SU-DHL-6 (cell line): ENCODE data around the gene FAM181B.

Experiments
- H2AFZ ChIP-seq: fragments of 200-600 bp; sonication (generic); 2 replicates; pipeline ENCODE4 v1.6.1; 2014; ENCODE audit warnings: low read depth, mild to moderate bottlenecking, moderate library complexity, mixed read lengths, antibody characterized with exemption, low read length; ENCODE audit not compliant: severe bottlenecking
- H3F3A ChIP-seq: fragments of 200-600 bp; shearing (Covaris generic); 2 replicates; pipeline ENCODE4 v1.6.0; 2016; ENCODE audit warnings: antibody characterized with exemption, mild to moderate bottlenecking; ENCODE audit not compliant: insufficient read depth
- H3K27ac ChIP-seq: fragments of 200-600 bp; sonication (generic); 2 replicates; pipeline ENCODE4 v1.5.1; 2016; ENCODE audit warnings: low read depth, mild to moderate bottlenecking, low read length, moderate library complexity, mixed read lengths
- H3K27me3 ChIP-seq: fragments of 200-600 bp; sonication (generic), shearing (Covaris generic); 2 replicates; pipeline ENCODE4 v1.6.0; 2014; ENCODE audit warnings: mild to moderate bottlenecking, low read length
- H3K36me3 ChIP-seq: fragments of 200-600 bp; sonication (generic); 2 replicates; pipeline ENCODE4 v1.6.1; 2014; ENCODE audit warnings: mild to moderate bottlenecking, low read length, mixed read lengths
- H3K4me2 ChIP-seq: fragments of 300-600, 200-600 bp; shearing (Covaris generic), sonication (generic); 2 replicates; pipeline ENCODE4 v1.6.0; 2014; ENCODE audit warnings: low read length, low read depth, mild to moderate bottlenecking; ENCODE audit not compliant: poor library complexity, severe bottlenecking
- H3K4me3 ChIP-seq: fragments of 200-600 bp; sonication (generic); 2 replicates; pipeline ENCODE4 v1.5.1; 2014; ENCODE audit warnings: antibody characterized with exemption, low read length, mild to moderate bottlenecking, mixed read lengths; ENCODE audit not compliant: insufficient read depth, poor library complexity, severe bottlenecking
- H3K79me2 ChIP-seq: fragments of 200-600 bp; sonication (generic); 2 replicates; pipeline ENCODE4 v1.6.1; 2014; ENCODE audit warnings: mild to moderate bottlenecking, low read length, moderate library complexity; ENCODE audit not compliant: insufficient read depth
- H3K9ac ChIP-seq: fragments of 200-600 bp; sonication (generic); 2 replicates; pipeline ENCODE4 v1.7.0; 2014; ENCODE audit warnings: mild to moderate bottlenecking, low read length
- H3K9me2 ChIP-seq: fragments of 200-600 bp; sonication (generic); replicated peaks from 2 replicates; pipeline ENCODE4 v1.6.1; 2014; ENCODE audit warnings: low read length; ENCODE audit not compliant: insufficient read depth
- H3K9me3 ChIP-seq: fragments of 200-600 bp; sonication (generic); 2 replicates; pipeline ENCODE4 v1.6.1; 2014; ENCODE audit warnings: low read length, mixed read lengths; ENCODE audit not compliant: insufficient read depth
- H4K20me1 ChIP-seq: fragments of 200-600 bp; sonication (generic); 2 replicates; pipeline ENCODE4 v1.6.1; 2014; ENCODE audit warnings: low read depth, mild to moderate bottlenecking, antibody characterized with exemption, low read length, moderate library complexity, mixed read lengths
- CTCF ChIP-seq: fragments of 200-600 bp; sonication (generic); IDR thresholded peaks from one replicate; pipeline ENCODE4 v1.5.1; 2017; ENCODE audit warnings: antibody characterized with exemption, mild to moderate bottlenecking, low read length, moderate library complexity; ENCODE audit not compliant: insufficient read depth, poor library complexity, severe bottlenecking
- EZH2phosphoT487 ChIP-seq: fragments of 200-600 bp; sonication (generic), shearing (Covaris generic); conservative IDR thresholded peaks from 2 replicates; pipeline ENCODE4 v1.6.1; 2018; ENCODE audit warnings: mild to moderate bottlenecking, antibody characterized with exemption, low read length, moderate library complexity, mixed read lengths

Gene FAM181B

DNA sequence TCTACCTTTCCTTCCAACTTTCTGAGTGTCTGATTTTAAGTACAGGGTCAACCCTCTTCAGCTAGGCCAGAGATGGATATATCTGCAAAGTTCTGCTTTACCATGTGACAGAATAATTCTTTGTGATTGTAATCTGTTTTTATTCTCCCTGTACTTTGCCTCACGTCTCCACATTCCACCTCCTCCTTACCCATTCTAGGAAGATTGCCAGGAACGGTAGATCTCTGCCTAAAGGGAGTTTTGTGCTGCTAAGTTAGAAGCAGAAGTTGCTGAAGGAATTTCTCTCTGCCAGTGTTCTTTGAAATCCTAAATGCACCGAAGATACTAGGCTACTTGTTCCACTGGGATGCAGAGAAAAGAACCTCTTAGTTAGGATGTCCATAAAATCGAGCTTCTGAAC lies 20.7 kb upstream of the FAM181B start:
- Histone ChIP-seq H3F3A (no peaks in the 10 kb centered on the region), H3K9me2 (no peaks in the 10 kb centered on the region), H3K4me2 (no peak overlapping the region), H4K20me1 (no peaks in the 10 kb centered on the region), H3K9ac (no peak overlapping the region), H3K27me3 (no peaks in the 10 kb centered on the region), H3K4me3 (no peak overlapping the region), H3K9me3 (no peaks in the 10 kb centered on the region), H2AFZ (no peak overlapping the region), H3K27ac (no peak overlapping the region), H3K79me2 (no peaks in the 10 kb centered on the region), H3K36me3 (no peaks in the 10 kb centered on the region)
- TF ChIP-seq CTCF (no peak), EZH2phosphoT487 (no peak)

- no peaks in the 10 kb centered on the region for H3K9me3 ChIP-seq
- no peak overlapping the region for H3K4me2 ChIP-seq
- no peak overlapping the region for H2AFZ ChIP-seq
- no peaks in the 10 kb centered on the region for H3K27me3 ChIP-seq
- no peaks in the 10 kb centered on the region for H3K79me2 ChIP-seq
- H3K27ac ChIP-seq: no peak overlapping the region
- no peaks in the 10 kb centered on the region for H4K20me1 ChIP-seq
- H3K36me3 ChIP-seq: no peaks in the 10 kb centered on the region
- no peaks in the 10 kb centered on the region for H3F3A ChIP-seq
- H3K4me3 ChIP-seq: no peak overlapping the region
- no peaks in the 10 kb centered on the region for H3K9me2 ChIP-seq
- H3K9ac ChIP-seq: no peak overlapping the region
- no peak for TF ChIP-seq EZH2phosphoT487
- TF ChIP-seq CTCF: no peak
Measured at GRCh38 chr11:82753921-82754320, 20.3 kb upstream of the FAM181B start.

DNA sequence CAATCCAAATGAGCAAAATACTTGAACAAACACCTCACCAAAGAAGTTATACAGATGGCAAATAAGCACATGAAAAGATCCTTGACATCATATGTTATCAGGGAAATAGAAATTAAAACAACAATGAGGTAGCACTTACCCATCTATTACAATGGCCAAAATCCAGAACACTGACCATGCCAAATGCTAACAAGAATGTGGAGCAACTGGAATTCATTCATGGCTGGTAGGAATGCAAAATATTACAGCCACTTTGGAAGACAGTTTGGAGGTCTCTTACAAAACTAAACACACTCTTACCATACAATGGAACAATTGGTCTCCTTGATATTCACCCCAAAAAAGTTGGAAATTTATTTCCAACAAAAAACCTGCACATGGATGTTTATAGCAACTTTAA lies 19.1 kb upstream of the FAM181B start:
- TF ChIP-seq EZH2phosphoT487 (no peak), CTCF (no peak)
- H3K4me2 ChIP-seq: no peak overlapping the region
- no peak overlapping the region for H3K27ac ChIP-seq
- no peak overlapping the region for H3K9ac ChIP-seq
- H3K9me3 ChIP-seq: no peaks in the 10 kb centered on the region
- no peaks in the 10 kb centered on the region for H3F3A ChIP-seq
- H3K27me3 ChIP-seq: no peaks in the 10 kb centered on the region
- H3K36me3 ChIP-seq: no peaks in the 10 kb centered on the region
- no peak overlapping the region for H2AFZ ChIP-seq
- no peak overlapping the region for H3K4me3 ChIP-seq
- H3K79me2 ChIP-seq: no peaks in the 10 kb centered on the region
- H4K20me1 ChIP-seq: no peaks in the 10 kb centered on the region
- no peaks in the 10 kb centered on the region for H3K9me2 ChIP-seq

DNA sequence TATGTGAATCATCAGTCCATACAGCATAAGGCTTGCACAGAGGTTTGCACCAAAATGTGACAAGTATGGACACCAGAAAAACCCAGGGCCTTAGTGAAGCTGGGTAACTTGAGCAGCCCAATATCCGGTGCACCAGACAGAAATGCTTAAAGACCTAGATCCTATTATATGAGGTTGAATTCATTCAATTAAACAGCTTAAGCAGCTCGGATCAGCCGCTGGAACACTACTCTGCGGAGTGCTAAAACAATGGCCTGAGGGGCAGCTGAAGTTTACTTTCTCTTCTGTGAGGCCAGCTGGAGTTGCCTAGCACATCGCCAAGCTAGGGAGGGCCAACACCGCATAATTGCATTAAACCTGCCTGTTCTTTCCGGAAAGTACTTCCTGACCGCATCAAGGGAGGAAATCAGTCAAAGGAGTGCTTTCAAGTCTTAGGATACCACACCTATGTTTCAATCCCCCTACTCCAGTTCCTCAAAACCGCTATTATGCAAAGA lies 17.0 kb upstream of the FAM181B start:
- no peaks in the 10 kb centered on the region for H3K36me3 ChIP-seq
- no peak overlapping the region for H3K4me3 ChIP-seq
- no peaks in the 10 kb centered on the region for H3K9me3 ChIP-seq
- H3K27ac ChIP-seq: no peak overlapping the region
- H3K9me2 ChIP-seq: no peaks in the 10 kb centered on the region
- H3K79me2 ChIP-seq: no peaks in the 10 kb centered on the region
- no peak overlapping the region for H3K4me2 ChIP-seq
- H3K27me3 ChIP-seq: no peaks in the 10 kb centered on the region
- H3F3A ChIP-seq: no peaks in the 10 kb centered on the region
- no peak overlapping the region for H2AFZ ChIP-seq
- TF ChIP-seq CTCF (no peak), EZH2phosphoT487 (no peak)
- no peak overlapping the region for H3K9ac ChIP-seq
- H4K20me1 ChIP-seq: no peaks in the 10 kb centered on the region
